Lung (tissue), 12 donors: Measurements from ENCODE around the gene FLNC. TPM values are rescaled to one million over a fixed set of nuclear protein-coding genes. Genes with fewer than 3 reads are reported as not detected.

Experiments used
- ATAC-seq: fragments of 200-7000 bp; cut with Tn5 transposase; one replicate; pipeline ENCODE4 v1.9.1; 2020; ENCODE audit warnings: moderate number of reproducible peaks; ENCODE audit not compliant: insufficient read depth, low FRiP score
- DNase-seq, 3 donors: peaks; one replicate each; pipeline ENCODE4 v3.0.0-alpha.2; 2013 to 2017
- H3K27ac ChIP-seq, 2 donors: one replicate each; pipeline ENCODE4 v1.5.1; 2013; ENCODE audit warnings: mild to moderate bottlenecking in 2 of 2, moderate library complexity in 2 of 2, control low read depth in 1 of 2, inconsistent platforms in 1 of 2, low read depth in 1 of 2, low read length in 1 of 2
- H3K27me3 ChIP-seq, 3 donors: one replicate each; pipeline ENCODE4 v1.5.1; 2013; ENCODE audit warnings: low read length in 2 of 3; ENCODE audit not compliant: control insufficient read depth in 3 of 3, insufficient read depth in 3 of 3
- H3K36me3 ChIP-seq, 4 donors: one replicate each; pipeline ENCODE4 v1.5.1; 2013; ENCODE audit warnings: low read length in 4 of 4, mild to moderate bottlenecking in 1 of 4, moderate library complexity in 1 of 4; ENCODE audit not compliant: control insufficient read depth in 4 of 4, insufficient read depth in 4 of 4
- H3K4me1 ChIP-seq, 5 donors: one replicate each; pipeline ENCODE4 v1.5.1; 2013; ENCODE audit warnings: low read length in 5 of 5, mild to moderate bottlenecking in 2 of 5, moderate library complexity in 1 of 5; ENCODE audit not compliant: control insufficient read depth in 5 of 5, insufficient read depth in 5 of 5
- H3K4me3 ChIP-seq: one replicate; pipeline ENCODE4 v1.5.1; 2013; ENCODE audit warnings: mild to moderate bottlenecking, control low read depth, moderate library complexity
- H3K9ac ChIP-seq, 2 donors: one replicate each; pipeline ENCODE4 v1.5.1; 2013; ENCODE audit warnings: low read length in 2 of 2, control low read depth in 1 of 2; ENCODE audit not compliant: insufficient read depth in 1 of 2
- H3K9me3 ChIP-seq, 4 donors: one replicate each; pipeline ENCODE4 v1.5.1; 2013; ENCODE audit warnings: low read length in 3 of 4, mild to moderate bottlenecking in 1 of 4, moderate library complexity in 1 of 4; ENCODE audit not compliant: control insufficient read depth in 4 of 4, insufficient read depth in 3 of 4
- WGBS, 2 donors: extraction: QIAGEN DNeasy Blood & Tissue Kit; methylation state at CpG; one replicate each; pipeline ENCODE4 v1.1.7; 2013; 5-methylcytosine and 5-hydroxymethylcytosine counted together
- polyA plus RNA-seq, 2 donors: library from polyadenylated mRNA; stranded (reverse); fragments of 200-250 nt; gene quantifications; one replicate each; pipeline ENCODE4 v1.2.1, GENCODE V29; 2013
- total RNA-seq, 2 donors: library from RNA; depleted of rRNA in 1 of 2; stranded (reverse); fragments of >200 nt in 1 of 2; gene quantifications; one replicate each; pipeline ENCODE4 v1.2.1, GENCODE V29; 2014 to 2021
- TF ChIP-seq, protein P1 (sequence below): IDR thresholded peaks from 2 replicates; pipeline ENCODE4 v1.5.1; 2012; ENCODE audit warnings: mild to moderate bottlenecking; ENCODE audit errors: control extremely low read depth, extremely low read depth
- donor health status: control.
- donor health status: control.
- donor health status: Bipolar disorder and iron deficiency.
- donor health status: healthy.
- donor health status: DM: yes; HTN: yes; CAD: no.

The FLNC gene
- total and polyA plus RNA-seq, 4 donors: 2.0 to 24.2 (median 7.7) TPM

DNA sequence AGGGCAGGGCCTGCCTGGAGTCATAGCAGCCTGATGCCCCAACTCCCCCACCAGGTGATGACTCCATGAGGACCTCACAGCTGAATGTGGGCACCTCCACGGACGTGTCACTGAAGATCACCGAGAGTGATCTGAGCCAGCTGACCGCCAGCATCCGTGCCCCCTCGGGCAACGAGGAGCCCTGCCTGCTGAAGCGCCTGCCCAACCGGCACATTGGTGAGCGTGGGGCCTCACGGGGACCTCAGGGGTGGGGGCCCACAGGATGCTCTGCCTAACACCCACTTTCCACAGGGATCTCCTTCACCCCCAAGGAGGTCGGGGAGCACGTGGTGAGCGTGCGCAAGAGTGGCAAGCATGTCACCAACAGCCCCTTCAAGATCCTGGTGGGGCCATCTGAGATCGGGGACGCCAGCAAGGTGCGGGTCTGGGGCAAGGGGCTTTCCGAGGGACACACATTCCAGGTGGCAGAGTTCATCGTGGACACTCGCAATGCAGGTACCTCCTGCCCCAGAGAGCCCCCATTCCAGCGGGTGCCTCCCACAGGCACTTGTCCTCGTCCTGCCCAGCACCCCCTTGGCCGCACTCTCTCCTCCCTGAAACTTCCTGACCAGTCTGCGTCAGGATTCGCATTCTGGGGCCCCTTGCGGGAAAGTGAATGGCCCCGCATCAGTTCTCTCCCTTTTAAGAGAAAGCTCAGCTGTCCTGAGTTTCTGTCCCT, 22.5 kb downstream of the FLNC start:
- whole genome bisulfite sequencing, 2 donors: 91 to 92% methylated on average over 28 of the region's 28 CpGs
- Histone ChIP-seq H3K4me1 (no peaks in the 10 kb centered on the region), H3K36me3 (peaks cover 0 to 34% (median 10%) of the 10 kb centered on the region in 4 donors), H3K27me3 (no peaks in the 10 kb centered on the region), H3K9ac (no peak overlapping the region), H3K9me3 (no peaks in the 10 kb centered on the region), H3K27ac (no peak overlapping the region), H3K4me3 (no peak overlapping the region)
- ATAC-seq: no peak
- no peak for DNase-seq
- TF ChIP-seq, protein P1, sequence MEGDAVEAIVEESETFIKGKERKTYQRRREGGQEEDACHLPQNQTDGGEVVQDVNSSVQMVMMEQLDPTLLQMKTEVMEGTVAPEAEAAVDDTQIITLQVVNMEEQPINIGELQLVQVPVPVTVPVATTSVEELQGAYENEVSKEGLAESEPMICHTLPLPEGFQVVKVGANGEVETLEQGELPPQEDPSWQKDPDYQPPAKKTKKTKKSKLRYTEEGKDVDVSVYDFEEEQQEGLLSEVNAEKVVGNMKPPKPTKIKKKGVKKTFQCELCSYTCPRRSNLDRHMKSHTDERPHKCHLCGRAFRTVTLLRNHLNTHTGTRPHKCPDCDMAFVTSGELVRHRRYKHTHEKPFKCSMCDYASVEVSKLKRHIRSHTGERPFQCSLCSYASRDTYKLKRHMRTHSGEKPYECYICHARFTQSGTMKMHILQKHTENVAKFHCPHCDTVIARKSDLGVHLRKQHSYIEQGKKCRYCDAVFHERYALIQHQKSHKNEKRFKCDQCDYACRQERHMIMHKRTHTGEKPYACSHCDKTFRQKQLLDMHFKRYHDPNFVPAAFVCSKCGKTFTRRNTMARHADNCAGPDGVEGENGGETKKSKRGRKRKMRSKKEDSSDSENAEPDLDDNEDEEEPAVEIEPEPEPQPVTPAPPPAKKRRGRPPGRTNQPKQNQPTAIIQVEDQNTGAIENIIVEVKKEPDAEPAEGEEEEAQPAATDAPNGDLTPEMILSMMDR: no peak

DNA sequence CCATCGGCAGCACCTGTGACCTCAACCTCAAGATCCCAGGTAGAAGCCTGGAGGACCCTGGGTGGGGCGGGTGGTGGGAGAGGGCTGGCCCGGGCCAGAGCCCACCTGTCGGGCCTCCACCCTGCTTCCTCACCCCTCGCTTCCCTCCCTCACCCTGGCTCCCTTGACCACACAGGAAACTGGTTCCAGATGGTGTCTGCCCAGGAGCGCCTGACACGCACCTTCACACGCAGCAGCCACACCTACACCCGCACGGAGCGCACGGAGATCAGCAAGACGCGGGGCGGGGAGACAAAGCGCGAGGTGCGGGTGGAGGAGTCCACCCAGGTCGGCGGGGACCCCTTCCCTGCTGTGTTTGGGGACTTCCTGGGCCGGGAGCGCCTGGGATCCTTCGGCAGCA, 23.6 kb downstream of the FLNC start:
- DNase-seq (no peak), ATAC-seq (no peak)
- H3K9ac ChIP-seq: no peak overlapping the region
- 64 to 75% methylated on average over 23 of the region's 23 CpGs for WGBS, 2 donors
- no peak overlapping the region for H3K27ac ChIP-seq
- H3K9me3 ChIP-seq: no peaks in the 10 kb centered on the region
- no peaks in the 10 kb centered on the region for H3K4me1 ChIP-seq
- TF ChIP-seq, protein P1: no peak
- no peaks in the 10 kb centered on the region for H3K27me3 ChIP-seq
- H3K36me3 ChIP-seq: peaks cover 0 to 34% (median 10%) of the 10 kb centered on the region in 4 donors
- no peak overlapping the region for H3K4me3 ChIP-seq

DNA sequence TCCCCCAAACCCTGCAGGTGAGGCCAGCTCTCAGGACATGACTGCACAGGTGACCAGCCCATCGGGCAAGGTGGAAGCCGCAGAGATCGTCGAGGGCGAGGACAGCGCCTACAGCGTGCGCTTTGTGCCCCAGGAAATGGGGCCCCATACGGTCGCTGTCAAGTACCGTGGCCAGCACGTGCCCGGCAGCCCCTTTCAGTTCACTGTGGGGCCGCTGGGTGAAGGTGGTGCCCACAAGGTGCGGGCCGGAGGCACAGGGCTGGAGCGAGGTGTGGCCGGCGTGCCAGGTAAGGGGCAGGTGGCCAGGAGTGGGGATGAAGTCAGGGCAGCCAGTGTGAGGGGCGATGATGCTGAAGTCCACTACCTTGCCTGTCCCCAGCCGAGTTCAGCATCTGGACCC, 24.2 kb downstream of the FLNC start:
- Histone ChIP-seq H3K27ac (no peak overlapping the region), H3K4me1 (no peaks in the 10 kb centered on the region), H3K27me3 (no peaks in the 10 kb centered on the region), H3K9me3 (no peaks in the 10 kb centered on the region), H3K36me3 (peaks cover 0 to 31% (median 9%) of the 10 kb centered on the region in 4 donors), H3K9ac (no peak overlapping the region), H3K4me3 (no peak overlapping the region)
- TF ChIP-seq, protein P1: no peak
- DNase-seq (no peak), ATAC-seq (no peak)
- WGBS, 2 donors: 88 to 89% methylated on average over 21 of the region's 21 CpGs
